Middle frontal gyrus (tissue), 1 donor: ENCODE data around the gene SERPINA6.
"Not testable (repeated sequence)": the region's sequence is repeated elsewhere in the genome, so short reads cannot be mapped to it uniquely, and the experiment has no call there.

ENCODE experiments used
- DNase-seq: peaks from one replicate; pipeline ENCODE4 v3.0.0-alpha.2; 2015; ENCODE audit warnings: low spot score; ENCODE audit errors: extremely low spot score

SERPINA6 gene

DNA sequence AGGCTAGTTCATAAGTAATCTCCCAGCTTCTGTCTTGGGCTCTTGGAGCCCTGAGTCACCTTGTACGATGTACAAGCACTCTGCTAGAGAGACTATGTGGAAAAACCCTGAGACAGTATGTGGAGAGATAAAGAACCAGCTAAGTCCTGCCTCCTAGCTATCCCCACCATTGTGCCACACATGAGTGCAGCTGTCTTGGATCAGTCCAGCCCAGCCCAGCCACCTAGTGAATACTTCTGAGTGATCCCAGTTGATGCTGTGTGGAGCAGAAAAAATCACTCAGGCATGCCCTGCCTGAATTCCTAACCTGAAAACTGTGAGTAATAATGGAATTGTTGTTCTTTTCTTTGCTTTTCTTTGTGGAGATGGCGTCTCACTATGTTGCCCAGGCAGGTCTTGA lies 5.1 kb upstream of the SERPINA6 start:
- no peak for DNase-seq

- DNase-seq, result no peak
Observed at GRCh38 chr14:94321421-94322271, 1.5 kb downstream of the SERPINA6 start.

- DNase-seq, result no peak
Observed at GRCh38 chr14:94320243-94320642, 2.9 kb downstream of the SERPINA6 start.

DNA sequence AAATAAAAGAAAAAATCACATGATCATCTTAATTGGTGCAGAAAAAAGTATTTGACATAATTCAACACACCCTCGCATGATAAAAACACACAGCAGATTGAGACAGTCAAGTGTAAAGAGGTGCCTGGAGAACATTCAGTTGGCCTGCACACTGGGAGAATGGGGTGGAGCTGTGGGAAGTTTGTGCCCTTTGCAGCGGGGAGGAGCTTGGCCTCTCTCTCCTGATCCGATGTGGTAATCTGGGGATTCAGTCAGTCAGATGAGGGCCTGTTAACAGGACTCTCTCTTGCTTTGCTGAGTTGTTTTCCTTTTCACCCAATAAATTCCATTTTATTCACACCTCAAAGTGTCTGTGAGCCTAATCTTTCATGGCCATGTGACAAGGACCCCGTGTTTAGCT lies 5.9 kb downstream of the SERPINA6 start:
- no peak for DNase-seq

GRCh38 chr14:94316692-94317091 lies 6.4 kb downstream of the SERPINA6 start:
- no peak for DNase-seq

- DNase-seq, result no peak
Observed at GRCh38 chr14:94314890-94315289, 8.2 kb downstream of the SERPINA6 start.

DNA sequence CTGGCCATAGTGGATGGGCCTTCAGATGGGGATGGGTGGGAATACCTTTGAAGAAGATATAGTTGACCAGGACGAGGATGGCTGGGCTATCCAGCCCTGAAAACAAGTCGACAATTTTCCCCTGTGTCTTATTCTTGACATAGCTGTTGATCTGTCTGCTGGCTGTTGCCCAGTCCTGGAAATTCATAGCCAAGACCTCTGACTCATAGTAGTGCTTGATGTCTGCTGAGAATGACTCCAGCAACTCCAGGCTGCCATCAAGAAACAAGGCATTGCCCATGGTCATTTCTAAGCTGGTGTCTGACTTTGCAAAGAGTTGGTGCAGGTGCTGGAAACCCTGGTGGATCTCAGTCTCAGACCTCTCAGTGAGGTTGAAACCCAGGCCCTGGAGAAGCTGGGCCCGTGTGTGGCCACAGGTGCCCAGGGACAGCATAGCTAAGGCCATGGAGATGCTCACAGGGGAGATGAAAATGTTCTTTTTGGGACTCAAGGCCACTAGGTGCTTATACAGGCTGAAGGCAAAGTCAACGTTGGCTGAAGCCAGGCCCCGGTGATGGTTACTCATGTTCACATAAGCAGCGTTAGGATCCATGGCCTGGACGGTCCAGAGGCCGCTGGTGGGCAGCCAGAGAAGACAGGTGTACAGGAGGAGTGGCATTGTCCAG lies 9.0 kb downstream of the SERPINA6 start:
- no peak for DNase-seq

DNA sequence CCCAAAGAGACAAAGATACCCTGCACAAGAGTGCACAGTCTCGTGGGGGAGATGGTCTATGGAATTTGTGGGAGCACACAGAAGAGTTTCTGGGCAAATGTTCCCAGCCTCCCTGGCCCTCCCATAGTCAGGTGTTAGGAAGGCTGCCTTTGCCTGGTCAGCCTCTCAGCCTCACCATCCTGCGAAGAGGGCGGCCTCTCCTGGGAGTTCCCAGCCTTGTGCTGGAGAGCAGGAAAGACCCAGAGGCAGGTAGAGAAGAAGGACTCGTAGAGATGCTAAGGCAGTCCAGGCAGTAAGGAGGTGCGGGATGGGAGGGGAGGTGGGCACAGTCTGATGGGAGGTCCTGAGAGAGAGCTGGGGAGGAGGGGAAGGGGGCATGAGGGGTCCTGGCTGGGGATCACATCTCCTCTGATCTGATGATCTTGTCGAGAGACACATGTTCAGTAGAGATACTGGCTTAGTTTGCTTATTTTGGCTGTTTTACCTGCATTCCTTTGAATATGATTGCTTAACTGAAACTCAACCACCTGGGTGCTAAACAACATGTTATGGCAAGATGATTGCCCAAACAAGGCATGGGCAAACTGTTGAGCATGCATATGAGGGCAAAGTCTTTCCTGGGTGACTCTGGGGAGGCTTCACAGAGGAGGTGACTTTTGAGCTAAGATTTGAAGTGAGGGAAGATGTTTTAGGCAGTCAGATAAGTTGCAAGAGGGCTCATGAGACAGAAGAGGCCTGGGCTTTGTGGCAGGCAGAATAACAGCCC lies 10.5 kb downstream of the SERPINA6 start:
- no peak for DNase-seq

DNA sequence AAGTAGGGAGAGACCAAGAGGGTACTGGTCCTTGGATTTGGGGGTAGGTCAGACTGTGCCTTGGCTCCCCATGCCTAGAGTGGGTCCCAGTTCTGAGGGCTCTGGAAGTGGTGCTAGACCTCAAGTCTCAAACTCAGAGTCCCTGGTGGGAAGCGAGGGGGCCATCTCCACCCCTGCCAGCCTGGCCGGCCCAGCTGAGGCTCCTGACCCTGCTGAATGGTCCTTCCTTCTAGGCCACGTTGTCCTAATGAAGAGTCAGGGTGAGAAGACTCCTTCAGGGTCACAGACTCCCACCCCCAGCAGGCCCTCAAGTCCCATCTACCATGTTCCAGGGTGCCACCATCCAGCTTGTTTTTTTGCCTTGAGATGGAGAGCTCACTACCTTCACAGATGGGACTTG lies 12.9 kb downstream of the SERPINA6 start:
- no peak for DNase-seq

DNA sequence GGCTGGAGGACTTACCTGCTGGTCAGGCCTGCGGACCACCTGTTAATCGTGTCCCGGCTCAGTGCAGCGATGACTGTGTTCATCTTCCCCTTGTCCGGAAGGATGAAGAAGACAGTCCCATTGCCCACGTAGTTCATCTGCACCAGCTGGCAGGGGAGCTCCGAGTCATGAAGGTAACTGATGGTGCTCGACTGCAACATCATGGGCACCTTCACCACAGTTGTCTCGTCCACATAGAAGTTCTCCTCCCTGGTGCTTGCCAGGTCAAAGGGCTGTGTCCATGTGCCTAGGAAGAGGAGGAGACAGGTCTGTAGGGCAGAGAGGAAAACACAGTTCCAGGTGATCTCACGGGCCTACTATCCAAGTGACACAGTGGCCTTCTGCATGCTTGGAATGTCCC lies 13.4 kb downstream of the SERPINA6 start:
- no peak for DNase-seq

GRCh38 chr14:94307410-94307992 lies 15.6 kb downstream of the SERPINA6 start:
- no peak for DNase-seq

DNA sequence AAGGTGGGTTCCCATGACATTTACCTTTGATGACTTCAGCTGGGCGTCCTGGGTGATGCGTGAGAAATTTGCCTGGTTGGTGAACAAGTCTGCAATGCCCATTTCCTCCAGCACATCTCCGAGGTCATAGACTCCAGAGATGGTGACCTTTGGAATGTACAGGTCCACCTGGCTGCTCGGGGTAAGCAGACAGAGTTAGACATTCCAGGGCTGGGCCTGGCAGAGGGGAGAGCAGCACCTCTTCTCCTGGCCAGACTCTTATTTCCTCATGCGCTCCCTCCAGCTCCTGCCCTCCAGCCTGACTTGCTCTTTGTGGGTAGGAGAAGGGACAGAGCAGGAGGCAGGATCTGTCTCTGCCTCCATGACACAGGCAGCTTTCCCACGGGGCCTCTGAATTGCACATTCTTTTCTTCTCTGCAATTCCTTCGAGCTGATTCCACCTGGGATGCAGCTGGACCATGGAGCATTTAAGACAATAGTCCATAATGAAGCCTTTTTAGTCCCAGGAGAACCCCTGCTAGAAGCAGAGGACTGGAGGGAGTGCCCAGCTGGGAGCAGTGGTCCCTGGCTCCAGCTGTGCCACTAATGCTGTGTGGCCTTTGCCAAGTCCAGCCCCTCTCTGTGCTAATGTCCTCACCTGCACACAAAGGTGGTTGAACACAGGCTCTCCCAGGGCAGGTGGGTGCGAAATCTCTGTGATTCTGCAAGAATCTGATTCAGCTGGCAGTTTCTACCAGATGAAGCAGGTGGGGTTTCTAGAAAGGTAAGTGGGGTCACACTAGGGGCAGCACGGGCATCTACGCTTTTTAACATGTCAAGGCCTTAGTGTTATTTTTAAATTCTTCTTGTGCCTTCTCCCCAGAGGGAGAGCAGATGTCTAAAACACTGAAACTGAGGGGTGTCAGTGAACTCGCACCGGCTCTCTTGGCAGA lies 16.8 kb downstream of the SERPINA6 start:
- no peak for DNase-seq

- no peak for DNase-seq
Observed at GRCh38 chr14:94305620-94306019, 17.5 kb downstream of the SERPINA6 start.

DNA sequence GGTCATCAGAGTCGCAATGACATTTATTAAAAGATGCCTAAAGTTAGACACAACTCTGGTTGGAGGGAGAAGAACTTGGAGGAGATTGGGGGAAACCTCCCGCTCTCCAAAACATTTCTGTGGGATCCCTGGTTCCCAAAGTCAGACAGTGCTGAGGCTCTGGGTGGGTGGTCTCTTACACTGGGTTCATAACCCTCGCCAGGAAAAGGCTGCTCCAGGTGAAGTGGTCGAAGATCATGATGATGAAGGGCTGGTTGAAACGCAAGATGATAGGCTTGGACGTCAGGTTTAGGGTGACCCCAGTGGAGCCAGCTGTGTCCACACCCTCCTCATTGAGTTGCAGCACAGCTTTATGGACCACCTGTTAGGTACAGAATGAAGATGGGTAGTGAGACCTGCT lies 18.9 kb downstream of the SERPINA6 start:
- no peak for DNase-seq

GRCh38 chr14:94303111-94303510 lies 20.0 kb downstream of the SERPINA6 start:
- DNase-seq, result no peak

GRCh38 chr14:94298130-94298529 lies 25.0 kb downstream of the SERPINA6 start:
- DNase-seq, result no peak

GRCh38 chr14:94296181-94296545 lies 27.0 kb downstream of the SERPINA6 start:
- not testable (repeated sequence) for DNase-seq

GRCh38 chr14:94295360-94296180 lies 27.6 kb downstream of the SERPINA6 start:
- DNase-seq, result no peak

GRCh38 chr14:94293578-94293924 lies 29.6 kb downstream of the SERPINA6 start:
- DNase-seq, result no peak
